Trophoblast cell (in vitro differentiated cells and primary cell): ENCODE results near the gene IL24.

Source experiments
- DNase-seq, 2 donors: peaks; one replicate each; pipeline ENCODE4 v3.0.0-alpha.2; 2016
- H2AFZ ChIP-seq: 2 replicates; pipeline ENCODE4 v1.6.1; 2013; ENCODE audit warnings: low read length, moderate library complexity, mild to moderate bottlenecking; ENCODE audit not compliant: insufficient read depth, poor library complexity
- H2AK5ac ChIP-seq: 2 replicates; pipeline ENCODE4 v1.6.1; 2013; ENCODE audit warnings: mild to moderate bottlenecking, low read length
- H2BK120ac ChIP-seq: 2 replicates; pipeline ENCODE4 v1.6.1; 2013; ENCODE audit warnings: low read length, mild to moderate bottlenecking, moderate library complexity; ENCODE audit not compliant: insufficient read depth, poor library complexity
- H2BK12ac ChIP-seq: 2 replicates; pipeline ENCODE4 v1.6.1; 2013; ENCODE audit warnings: mild to moderate bottlenecking, low read length, moderate library complexity
- H2BK5ac ChIP-seq: 2 replicates; pipeline ENCODE4 v1.6.1; 2013; ENCODE audit warnings: low read length, low read depth, moderate library complexity, mild to moderate bottlenecking; ENCODE audit not compliant: poor library complexity
- H3K14ac ChIP-seq: 2 replicates; pipeline ENCODE4 v1.6.1; 2013; ENCODE audit warnings: mild to moderate bottlenecking, low read length
- H3K18ac ChIP-seq: 2 replicates; pipeline ENCODE4 v1.6.1; 2013; ENCODE audit warnings: mild to moderate bottlenecking, low read length
- H3K23ac ChIP-seq: 2 replicates; pipeline ENCODE4 v1.6.1; 2013; ENCODE audit warnings: low read length
- H3K27ac ChIP-seq: 2 replicates; pipeline ENCODE4 v1.5.1; 2013; ENCODE audit warnings: low read depth, mild to moderate bottlenecking, inconsistent platforms, low read length, moderate library complexity
- H3K27me3 ChIP-seq: 2 replicates; pipeline ENCODE4 v1.6.1; 2013; ENCODE audit warnings: inconsistent platforms, mild to moderate bottlenecking, low read length, moderate library complexity; ENCODE audit not compliant: insufficient read depth
- H3K36me3 ChIP-seq, 2 experiments: 1 replicate in 1 of 2; 2 replicates in 1 of 2; pipeline ENCODE4 v1.6.1; 2013; ENCODE audit warnings: low read length in 2 of 2, mild to moderate bottlenecking in 2 of 2, moderate library complexity in 1 of 2; ENCODE audit not compliant: insufficient read depth in 2 of 2, control insufficient read depth in 1 of 2
- H3K4ac ChIP-seq: 2 replicates; pipeline ENCODE4 v1.6.1; 2013; ENCODE audit warnings: low read depth, mild to moderate bottlenecking, low read length, moderate library complexity
- H3K4me1 ChIP-seq, 2 experiments: 1 replicate in 1 of 2; 2 replicates in 1 of 2; pipeline ENCODE4 v1.6.1; 2013; ENCODE audit warnings: low read length in 2 of 2, mild to moderate bottlenecking in 2 of 2, moderate library complexity in 1 of 2; ENCODE audit not compliant: insufficient read depth in 2 of 2, control insufficient read depth in 1 of 2
- H3K4me2 ChIP-seq: 2 replicates; pipeline ENCODE4 v1.6.1; 2013; ENCODE audit warnings: inconsistent platforms, mild to moderate bottlenecking, low read length, moderate library complexity
- H3K4me3 ChIP-seq: 2 replicates; pipeline ENCODE4 v1.5.1; 2013; ENCODE audit warnings: mild to moderate bottlenecking, low read depth, low read length, inconsistent platforms
- H3K79me1 ChIP-seq: one replicate; pipeline ENCODE4 v1.6.1; 2013; ENCODE audit warnings: low read length
- H3K79me2 ChIP-seq: 2 replicates; pipeline ENCODE4 v1.6.1; 2013; ENCODE audit warnings: low read length, mild to moderate bottlenecking; ENCODE audit not compliant: control insufficient read depth, insufficient read depth, poor library complexity
- H3K9ac ChIP-seq: 2 replicates; pipeline ENCODE4 v1.6.1; 2013; ENCODE audit warnings: mild to moderate bottlenecking, low read length
- H3K9me3 ChIP-seq: 2 replicates; pipeline ENCODE4 v1.6.1; 2013; ENCODE audit warnings: low read depth, mild to moderate bottlenecking, control low read depth, inconsistent platforms, low read length; ENCODE audit not compliant: insufficient read depth
- H4K12ac ChIP-seq: 2 replicates; pipeline ENCODE4 v1.6.1; 2013; ENCODE audit warnings: low read depth, mild to moderate bottlenecking, low read length, moderate library complexity
- H4K8ac ChIP-seq: 2 replicates; pipeline ENCODE4 v1.6.1; 2013; ENCODE audit warnings: low read depth, mild to moderate bottlenecking, low read length, moderate library complexity
- H4K91ac ChIP-seq: one replicate; pipeline ENCODE4 v1.6.1; 2013; ENCODE audit warnings: low read depth, mild to moderate bottlenecking, low read length, moderate library complexity
- WGBS: extraction: QIAGEN DNeasy Blood & Tissue Kit; methylation state at CpG from one replicate; pipeline ENCODE4 v1.1.7; 2013; ENCODE audit warnings: missing lambda C conversion rate; ENCODE audit not compliant: insufficient read length, insufficient coverage; ENCODE audit errors: extremely low coverage; 5-methylcytosine and 5-hydroxymethylcytosine counted together

The IL24 gene

DNA sequence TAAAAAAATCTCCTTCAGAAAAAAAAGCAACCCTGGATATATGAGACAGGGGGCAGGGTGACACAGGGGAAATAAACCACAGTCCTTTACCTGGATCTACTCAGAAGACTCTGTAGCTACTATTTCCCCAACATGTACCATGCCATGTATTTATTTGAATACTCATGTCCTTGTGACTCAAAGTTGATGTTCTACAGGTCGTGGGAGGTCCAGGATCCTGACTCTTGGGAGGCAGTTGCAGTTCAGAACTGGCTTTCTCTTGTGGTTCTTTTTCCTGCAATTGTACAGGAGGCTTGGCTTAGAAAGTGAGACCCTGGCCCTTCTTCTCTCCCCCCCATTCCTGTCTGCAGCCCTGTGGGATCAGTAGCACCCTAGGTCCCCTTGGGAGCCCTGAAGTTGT is 5.8 kb upstream of the IL24 start:
- no peak overlapping the region for H4K91ac ChIP-seq
- no peaks in the 10 kb centered on the region for H3K79me1 ChIP-seq
- no peak overlapping the region for H2BK120ac ChIP-seq
- no peaks in the 10 kb centered on the region for H3K27me3 ChIP-seq
- no peak overlapping the region for H2AK5ac ChIP-seq
- no peak overlapping the region for H3K4me3 ChIP-seq
- no peak overlapping the region for H3K4me2 ChIP-seq
- no CpG with 5 or more reads among the region's 1 CpG for WGBS
- H2AFZ ChIP-seq = no peak overlapping the region
- no peaks in the 10 kb centered on the region for H3K9me3 ChIP-seq
- H2BK5ac ChIP-seq = no peak overlapping the region
- no peak overlapping the region for H3K18ac ChIP-seq
- H3K23ac ChIP-seq = no peak overlapping the region
- no peaks in the 10 kb centered on the region for H3K79me2 ChIP-seq
- peaks cover 14% of the 10 kb centered on the region in 2 experiments for H3K4me1 ChIP-seq
- no peak overlapping the region for H3K27ac ChIP-seq
- H4K12ac ChIP-seq = no peak overlapping the region
- no peak overlapping the region for H4K8ac ChIP-seq
- no peak for DNase-seq
- no peak overlapping the region for H3K9ac ChIP-seq
- H3K4ac ChIP-seq = no peak overlapping the region
- no peak overlapping the region for H3K14ac ChIP-seq
- H3K36me3 ChIP-seq = no peaks in the 10 kb centered on the region
- H2BK12ac ChIP-seq = no peak overlapping the region

DNA sequence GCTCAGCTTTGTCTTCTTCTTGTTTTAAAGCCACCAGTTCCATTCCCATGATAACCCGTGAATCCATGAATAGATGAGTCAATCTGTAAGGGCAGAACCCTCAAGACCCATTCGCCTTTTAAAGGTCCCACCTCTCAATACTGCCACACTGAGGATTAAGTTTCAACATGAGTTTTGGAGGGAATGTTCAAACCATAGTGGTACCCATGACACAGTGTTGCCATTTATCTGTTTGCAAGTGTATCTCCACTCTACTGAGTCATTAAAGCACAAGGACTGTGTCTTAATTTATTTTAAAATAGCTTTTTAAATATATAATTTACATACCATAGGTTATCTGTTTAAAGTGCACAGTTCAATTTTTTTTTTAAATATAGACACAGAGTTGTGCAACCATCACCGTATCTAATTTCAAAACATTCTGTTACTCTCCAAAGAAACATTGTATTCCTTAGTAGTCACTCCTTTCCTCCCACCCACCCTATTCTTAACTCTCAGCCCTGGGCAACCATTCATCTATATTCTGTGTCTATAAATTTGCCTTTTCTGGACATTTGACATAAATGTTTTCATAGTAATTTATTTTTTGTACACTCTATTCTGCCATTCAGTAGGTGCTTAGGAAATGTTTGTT is 4.8 kb upstream of the IL24 start:
- H2BK12ac ChIP-seq = no peak overlapping the region
- no peak overlapping the region for H2BK120ac ChIP-seq
- no peak overlapping the region for H3K4me3 ChIP-seq
- H4K12ac ChIP-seq = no peak overlapping the region
- no peak overlapping the region for H3K14ac ChIP-seq
- H3K18ac ChIP-seq = no peak overlapping the region
- no peaks in the 10 kb centered on the region for H3K9me3 ChIP-seq
- H3K4me2 ChIP-seq = no peak overlapping the region
- H2AK5ac ChIP-seq = no peak overlapping the region
- DNase-seq = no peak
- H4K8ac ChIP-seq = no peak overlapping the region
- no peaks in the 10 kb centered on the region for H3K79me2 ChIP-seq
- no peak overlapping the region for H3K9ac ChIP-seq
- H3K27ac ChIP-seq = no peak overlapping the region
- H3K4ac ChIP-seq = no peak overlapping the region
- no peaks in the 10 kb centered on the region for H3K36me3 ChIP-seq
- WGBS = no CpG with 5 or more reads among the region's 3 CpGs
- H3K27me3 ChIP-seq = no peaks in the 10 kb centered on the region
- no peak overlapping the region for H2AFZ ChIP-seq
- H3K23ac ChIP-seq = no peak overlapping the region
- H3K79me1 ChIP-seq = no peaks in the 10 kb centered on the region
- peaks cover 14 to 15% of the 10 kb centered on the region in 2 experiments for H3K4me1 ChIP-seq
- H2BK5ac ChIP-seq = no peak overlapping the region
- no peak overlapping the region for H4K91ac ChIP-seq

DNA sequence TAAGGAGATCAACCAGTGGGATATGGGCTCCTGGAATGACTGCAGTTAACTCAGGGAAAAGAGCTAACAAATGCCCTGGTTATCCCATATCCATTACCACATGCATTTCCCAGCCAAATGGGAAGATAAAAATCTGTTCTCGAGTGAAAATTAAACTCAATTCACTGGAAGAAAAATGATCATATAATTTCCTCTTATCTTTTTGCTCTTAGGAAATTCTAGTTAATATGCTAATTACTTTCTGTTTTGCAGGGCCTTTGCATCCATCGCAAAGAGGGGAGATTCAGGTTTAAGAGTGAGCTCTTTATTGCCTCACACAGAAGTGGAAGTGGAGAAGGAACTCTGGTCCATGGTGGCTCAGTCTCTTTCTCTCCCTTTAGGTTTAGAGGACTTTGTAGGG is 3.9 kb upstream of the IL24 start:
- no peak overlapping the region for H4K12ac ChIP-seq
- H4K91ac ChIP-seq = no peak overlapping the region
- no peaks in the 10 kb centered on the region for H3K79me2 ChIP-seq
- no peaks in the 10 kb centered on the region for H3K27me3 ChIP-seq
- no peak overlapping the region for H3K23ac ChIP-seq
- no peak overlapping the region for H2AFZ ChIP-seq
- H2BK5ac ChIP-seq = no peak overlapping the region
- H3K4me1 ChIP-seq = peaks cover 15% of the 10 kb centered on the region in 2 experiments
- H2BK120ac ChIP-seq = no peak overlapping the region
- H3K79me1 ChIP-seq = no peaks in the 10 kb centered on the region
- H3K14ac ChIP-seq = no peak overlapping the region
- H4K8ac ChIP-seq = no peak overlapping the region
- no peak overlapping the region for H2AK5ac ChIP-seq
- no peak overlapping the region for H3K18ac ChIP-seq
- H3K9me3 ChIP-seq = no peaks in the 10 kb centered on the region
- no peak overlapping the region for H3K27ac ChIP-seq
- no CpG with 5 or more reads among the region's 2 CpGs for WGBS
- DNase-seq = no peak
- H3K4ac ChIP-seq = no peak overlapping the region
- no peak overlapping the region for H2BK12ac ChIP-seq
- no peak overlapping the region for H3K4me3 ChIP-seq
- no peak overlapping the region for H3K9ac ChIP-seq
- H3K36me3 ChIP-seq = no peaks in the 10 kb centered on the region
- H3K4me2 ChIP-seq = no peak overlapping the region

DNA sequence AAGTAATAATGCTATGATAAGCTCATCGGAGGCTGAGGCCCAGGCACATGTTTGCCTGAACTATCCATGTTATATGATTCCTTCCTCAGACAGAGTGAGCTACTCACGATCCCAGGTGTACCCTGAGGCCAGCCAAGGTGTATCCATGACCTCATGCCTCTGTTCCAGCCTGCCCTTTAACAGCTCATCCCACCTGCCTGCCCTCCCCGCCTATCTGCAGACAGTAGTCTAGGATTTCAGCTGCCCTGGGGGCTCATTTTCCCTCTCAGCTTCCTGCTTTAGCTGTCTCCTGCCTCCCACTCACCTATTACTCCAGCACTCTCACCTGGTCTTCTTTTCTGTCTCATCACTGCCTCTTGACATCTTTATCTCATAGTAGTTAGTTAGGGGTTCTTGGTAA is 1.9 kb upstream of the IL24 start:
- Histone ChIP-seq H4K8ac (no peak overlapping the region), H3K4me2 (no peak overlapping the region), H3K27ac (peak overlapping the region; percentile 53), H3K23ac (no peak overlapping the region), H4K91ac (no peak overlapping the region), H3K36me3 (no peaks in the 10 kb centered on the region), H4K12ac (no peak overlapping the region), H3K27me3 (no peaks in the 10 kb centered on the region), H3K4me3 (no peak overlapping the region), H3K4me1 (peaks cover 15 to 20% of the 10 kb centered on the region in 2 experiments), H3K9me3 (no peaks in the 10 kb centered on the region), H3K79me2 (no peaks in the 10 kb centered on the region), H2BK5ac (no peak overlapping the region), H3K4ac (no peak overlapping the region), H2AK5ac (no peak overlapping the region), H3K79me1 (no peaks in the 10 kb centered on the region), H2BK12ac (no peak overlapping the region), H2AFZ (no peak overlapping the region), H3K18ac (no peak overlapping the region), H2BK120ac (no peak overlapping the region), H3K14ac (no peak overlapping the region), H3K9ac (no peak overlapping the region)
- peak; percentile 85 to 94 for DNase-seq
- WGBS = no CpG with 5 or more reads among the region's 3 CpGs
